Peyer's patch (tissue), 4 donors: ENCODE measurements around the gene TM4SF20.
"Not testable (repeated sequence)": the region's sequence is repeated elsewhere in the genome, so short reads cannot be mapped to it uniquely, and the experiment has no call there.

Source experiments
- CTCF ChIP-seq, 6 experiments: fragments of 450-650 bp in 4 of 6; fragments of 200-600 bp in 2 of 6; sonication (generic) in 1 of 6; IDR thresholded peaks; one replicate each; pipeline ENCODE4 v1.5.1; 2017 to 2019; ENCODE audit warnings: antibody characterized with exemption in 6 of 6, mild to moderate bottlenecking in 3 of 6, moderate library complexity in 1 of 6
- POLR2A ChIP-seq, 2 donors: fragments of 450-650 bp; IDR thresholded peaks; one replicate each; pipeline ENCODE4 v1.5.1; 2017; ENCODE audit warnings: antibody characterized with exemption in 2 of 2, mild to moderate bottlenecking in 2 of 2, moderate library complexity in 2 of 2

- TF ChIP-seq CTCF, POLR2A (IDR thresholded peaks at IDR 0.05): not testable (repeated sequence)
Measured at GRCh38 chr2:227364585-227365263, 14.4 kb downstream of the TM4SF20 start.
